ENCODE data around the gene ATP5F1D.

ATP5F1D gene

GRCh38 chr19:1270213-1270853 lies 28.8 kb downstream of the ATP5F1D start:
- no peak for DNase-seq (ENCODE audit: low read depth, low spot score)

- no peak for DNase-seq (ENCODE audit: low read depth, low spot score)
Observed at GRCh38 chr19:1270854-1271527, 29.4 kb downstream of the ATP5F1D start.

GRCh38 chr19:1271528-1272422 lies 30.2 kb downstream of the ATP5F1D start:
- no peak for DNase-seq (ENCODE audit: low read depth, low spot score)

- DNase-seq (ENCODE audit: low read depth, low spot score) = no peak
Observed at GRCh38 chr19:1272423-1273262, 31.1 kb downstream of the ATP5F1D start.

- no peak for DNase-seq (ENCODE audit: low read depth, low spot score)
Observed at GRCh38 chr19:1273263-1274041, 31.9 kb downstream of the ATP5F1D start.

- no peak for DNase-seq (ENCODE audit: low read depth, low spot score)
Observed at GRCh38 chr19:1274081-1274851, 32.7 kb downstream of the ATP5F1D start.

GRCh38 chr19:1274852-1275259 lies 33.3 kb downstream of the ATP5F1D start:
- DNase-seq (ENCODE audit: low read depth, low spot score) = no peak

GRCh38 chr19:1275260-1275975 lies 33.9 kb downstream of the ATP5F1D start, which contains the start of gene FAM174C:
Gene FAM174C, plus strand, starts transcription at chr19:1275530. Its CDS starts 20 bp downstream, at chr19:1275550.
- DNase-seq (ENCODE audit: low read depth, low spot score) = peak; percentile 92

- DNase-seq (ENCODE audit: low read depth, low spot score) = no peak
Observed at GRCh38 chr19:1275976-1276627, 34.6 kb downstream of the ATP5F1D start.

GRCh38 chr19:1276628-1277022 lies 35.1 kb downstream of the ATP5F1D start:
- DNase-seq (ENCODE audit: low read depth, low spot score) = no peak

GRCh38 chr19:1277061-1277460 lies 35.5 kb downstream of the ATP5F1D start:
- no peak for DNase-seq (ENCODE audit: low read depth, low spot score)

- no peak for DNase-seq (ENCODE audit: low read depth, low spot score)
Observed at GRCh38 chr19:1278074-1278473, 36.5 kb downstream of the ATP5F1D start.

- DNase-seq (ENCODE audit: low read depth, low spot score) = no peak
Observed at GRCh38 chr19:1278713-1279660, 37.4 kb downstream of the ATP5F1D start.

- no peak for DNase-seq (ENCODE audit: low read depth, low spot score)
Observed at GRCh38 chr19:1279782-1280341, 38.3 kb downstream of the ATP5F1D start.

- DNase-seq (ENCODE audit: low read depth, low spot score) = no peak
Observed at GRCh38 chr19:1280636-1281568, 39.4 kb downstream of the ATP5F1D start.

All from smooth muscle cell of the brain vasculature (primary cell).